HepG2 (cell line): ENCODE results near the gene C19orf47. TPM values are rescaled to one million over a fixed set of nuclear protein-coding genes. Genes with fewer than 3 reads are reported as not detected.

Experiments used
- ATAC-seq: fragments of 200-7000 bp; cut with Tn5 transposase; 3 replicates; pipeline ENCODE4 v1.9.1; 2020; ENCODE audit warnings: mild to moderate bottlenecking, moderate library complexity
- BruUV-seq: library from RNA; stranded (reverse); fragments of 400-500 nt; replicated peaks from 2 replicates; lab custom pipeline; 2021; lab: Mats Ljungman, UMichigan
- CTCF ChIA-PET: fragments of 300-600 bp; formaldehyde crosslinking; extraction: SDS; loops from one replicate; lab custom pipeline; 2021; ENCODE audit warnings: low total read pairs, inconsistent platforms, low intra/inter-chr PET ratio; lab: Yijun Ruan, JAX
- POLR2A ChIA-PET: fragments of 350-600 bp; sonication (Branson Sonifier 250); formaldehyde crosslinking; loops from one replicate; lab custom pipeline; 2020; ENCODE audit warnings: antibody characterized with exemption, inconsistent platforms; lab: Yijun Ruan, JAX
- DNase-seq: peaks from one replicate; pipeline ENCODE4 v3.0.0-alpha.2; 2015; ENCODE audit warnings: low spot score
- FAIRE-seq: peaks from 3 replicates; lab custom pipeline; 2011; peaks lifted over from hg19 to GRCh38; lab: Jason Lieb, UNC
- H2AFZ ChIP-seq: one replicate; pipeline ENCODE4 v1.6.1; 2011; ENCODE audit warnings: low read length, inconsistent platforms
- H3K27ac ChIP-seq: fragments of 300-600 bp; 3 replicates; pipeline ENCODE4 v1.8.0; 2011; ENCODE audit warnings: mixed run types, mild to moderate bottlenecking, mixed read lengths, low read length, inconsistent platforms; ENCODE audit not compliant: insufficient read depth; ENCODE audit errors: extremely low read length
- H3K27me3 ChIP-seq, 2 experiments: fragments of 200-600 bp in 1 of 2; 2 replicates in 1 of 2; 3 replicates in 1 of 2; pipeline versions ENCODE4 v1.6.0 to v1.8.0; 2011; ENCODE audit warnings: low read length in 2 of 2, mild to moderate bottlenecking in 2 of 2, moderate library complexity in 2 of 2, inconsistent platforms in 1 of 2; ENCODE audit not compliant: insufficient read depth in 2 of 2, control insufficient read depth in 1 of 2
- H3K36me3 ChIP-seq, 2 experiments: fragments of 200-600 bp in 1 of 2; replicated peaks in 1 of 2; 2 replicates in 1 of 2; 3 replicates in 1 of 2; pipeline versions ENCODE4 v1.5.1 to v1.8.0; 2011; ENCODE audit warnings: low read length in 2 of 2, inconsistent platforms in 1 of 2; ENCODE audit not compliant: insufficient read depth in 2 of 2, control insufficient read depth in 1 of 2
- H3K4me1 ChIP-seq: 2 replicates; pipeline ENCODE4 v1.5.1; 2012; ENCODE audit warnings: low read length, inconsistent platforms; ENCODE audit not compliant: insufficient read depth
- H3K4me2 ChIP-seq: 2 replicates; pipeline ENCODE4 v1.6.0; 2011; ENCODE audit warnings: low read depth, low read length, inconsistent platforms
- H3K4me3 ChIP-seq, 3 experiments: fragments of 200-600 bp in 1 of 3; sonication (generic), shearing (Covaris generic) in 1 of 3; replicated peaks in 1 of 3; 2 replicates each; pipeline ENCODE4 v1.5.1; 2011 to 2016; ENCODE audit warnings: low read length in 3 of 3, inconsistent platforms in 2 of 3, low read depth in 2 of 3, mild to moderate bottlenecking in 2 of 3, control low read depth in 1 of 3, mixed read lengths in 1 of 3; ENCODE audit not compliant: insufficient read depth in 1 of 3
- H3K79me2 ChIP-seq: one replicate; pipeline ENCODE4 v1.6.1; 2011; ENCODE audit warnings: low read length, inconsistent platforms; ENCODE audit not compliant: insufficient read depth
- H3K9ac ChIP-seq: 2 replicates; pipeline ENCODE4 v1.6.0; 2011; ENCODE audit warnings: mild to moderate bottlenecking, low read depth, low read length, inconsistent platforms; ENCODE audit not compliant: insufficient read depth
- H3K9me3 ChIP-seq: 2 replicates; pipeline ENCODE4 v1.5.1; 2012; ENCODE audit warnings: mild to moderate bottlenecking, low read length
- H4K20me1 ChIP-seq: 2 replicates; pipeline ENCODE4 v1.6.0; 2011; ENCODE audit warnings: inconsistent platforms, mild to moderate bottlenecking, low read length, moderate library complexity; ENCODE audit not compliant: insufficient read depth
- ARNT2 ChIP-seq: sonication (generic); formaldehyde crosslinking; IDR thresholded peaks from 2 replicates; pipeline ENCODE4 v1.8.0; 2022; ENCODE audit warnings: mild to moderate bottlenecking, low read depth, missing genetic modification reagents, moderate library complexity
- ETV6 ChIP-seq: sonication (generic); formaldehyde crosslinking; conservative IDR thresholded peaks from 2 replicates; pipeline ENCODE4 v1.4.0; 2020; ENCODE audit warnings: missing genetic modification reagents
- HNRNPH1 ChIP-seq: fragments of 200-400 bp; formaldehyde crosslinking; optimal IDR thresholded peaks from 2 replicates; pipeline ENCODE3; 2017; ENCODE audit warnings: mild to moderate bottlenecking, low read depth, low read length
- KLF16 ChIP-seq, 2 experiments: sonication (generic) in 1 of 2; formaldehyde crosslinking in 1 of 2; IDR thresholded peaks; 2 replicates each; pipeline versions ENCODE4 v1.6.1 to v1.8.0; 2016 to 2023; ENCODE audit warnings: missing genetic modification reagents in 2 of 2, missing compliant biosample characterization in 1 of 2
- MAZ ChIP-seq, 2 experiments: sonication (generic) in 1 of 2; formaldehyde crosslinking in 1 of 2; IDR thresholded peaks; 2 replicates each; pipeline versions ENCODE4 v1.5.0 to v1.6.1; 2012 to 2020; ENCODE audit warnings: low read depth in 2 of 2, mild to moderate bottlenecking in 2 of 2, borderline replicate concordance in 1 of 2, improper control_type of control experiment in 1 of 2, low read length in 1 of 2, missing genetic modification reagents in 1 of 2, moderate library complexity in 1 of 2
- ONECUT2 ChIP-seq: sonication (generic); formaldehyde crosslinking; IDR thresholded peaks from 2 replicates; pipeline ENCODE4 v1.4.0; 2020; ENCODE audit warnings: missing genetic modification reagents
- REL ChIP-seq: sonication (generic); formaldehyde crosslinking; conservative IDR thresholded peaks from 2 replicates; pipeline ENCODE4 v1.8.0; 2022; ENCODE audit warnings: mild to moderate bottlenecking, missing genetic modification reagents, moderate library complexity
- SIX1 ChIP-seq: sonication (generic); formaldehyde crosslinking; IDR thresholded peaks from 2 replicates; pipeline ENCODE4 v1.4.0; 2020; ENCODE audit warnings: missing genetic modification reagents, borderline replicate concordance
- TOE1 ChIP-seq: sonication (generic); formaldehyde crosslinking; IDR thresholded peaks from 2 replicates; pipeline ENCODE4 v1.4.0; 2020; ENCODE audit warnings: mild to moderate bottlenecking, missing genetic modification reagents
- ZFP1 ChIP-seq: IDR thresholded peaks from 2 replicates; pipeline ENCODE4 v1.6.1; 2016
- ZFP82 ChIP-seq: sonication (generic); formaldehyde crosslinking; IDR thresholded peaks from 2 replicates; pipeline ENCODE4 v1.5.1; 2020; ENCODE audit warnings: mild to moderate bottlenecking, missing genetic modification reagents, borderline replicate concordance
- ZKSCAN8 ChIP-seq: IDR thresholded peaks from 2 replicates; pipeline ENCODE4 v1.6.1; 2016; ENCODE audit warnings: borderline replicate concordance, missing genetic modification reagents, missing compliant biosample characterization
- ZNF264 ChIP-seq: sonication (generic); formaldehyde crosslinking; IDR thresholded peaks from 2 replicates; pipeline ENCODE4 v1.4.0; 2020; ENCODE audit warnings: missing genetic modification reagents
- ZNF335 ChIP-seq: sonication (generic); formaldehyde crosslinking; IDR thresholded peaks from 2 replicates; pipeline ENCODE4 v1.4.0; 2020; ENCODE audit warnings: missing genetic modification reagents
- ZNF432 ChIP-seq: sonication (generic); formaldehyde crosslinking; IDR thresholded peaks from 2 replicates; pipeline ENCODE4 v1.5.0; 2020; ENCODE audit warnings: missing genetic modification reagents, mild to moderate bottlenecking, borderline replicate concordance
- ZNF510 ChIP-seq: sonication (generic); formaldehyde crosslinking; IDR thresholded peaks from 2 replicates; pipeline ENCODE4 v1.4.0; 2020; ENCODE audit warnings: low read depth, mild to moderate bottlenecking, missing genetic modification reagents
- WGBS: methylation state at CpG from one replicate; pipeline ENCODE4 v1.1.6; 2017; ENCODE audit warnings: low lambda C conversion rate; 5-methylcytosine and 5-hydroxymethylcytosine counted together
- in situ Hi-C: cut with HindIII; loops from 2 replicates; pipeline ENCODE4 v1.10.0; 2017; ENCODE audit warnings: low pct_unique_long_range_greater_than_20kb; ENCODE audit not compliant: extremely low pct_ligation_motif_present
- intact Hi-C: fragments of 100-400 bp; cut with micrococcal nuclease; formaldehyde crosslinking; loops from one replicate; pipeline ENCODE4 v1.10.0; 2022; ENCODE audit not compliant: unreplicated experiment
- polyA plus RNA-seq, 8 experiments: library from polyadenylated mRNA; depleted of rRNA in 3 of 8; stranded (reverse) in 7 of 8; unstranded in 1 of 8; fragments of >200 nt; fragmentation: Illumina TruSeq in 4 of 8; extraction: Trizol in 4 of 8; gene quantifications; 2 replicates each; pipeline versions ENCODE4 v1.2.1 to v1.2.3, GENCODE V29; 2011 to 2016; ENCODE audit warnings: low read depth in 4 of 8, missing spikeins in 1 of 8, mixed read lengths in 1 of 8; ENCODE audit not compliant: insufficient read depth in 1 of 8
- total RNA-seq, 5 experiments: library from RNA; depleted of rRNA; stranded (reverse); fragments of >200 nt; fragmentation: Illumina TruSeq; extraction: Trizol; gene quantifications; 2 replicates each; pipeline ENCODE4 v1.2.3, GENCODE V29; 2016; ENCODE audit warnings: low read depth in 1 of 5
- TF ChIP-seq, protein P1 (sequence below): sonication (generic); formaldehyde crosslinking; IDR thresholded peaks from 2 replicates; pipeline ENCODE4 v1.5.0; 2020; ENCODE audit warnings: missing genetic modification reagents
- TF ChIP-seq, protein P2 (sequence below): sonication (generic); formaldehyde crosslinking; IDR thresholded peaks from 2 replicates; pipeline ENCODE4 v1.8.0; 2022; ENCODE audit warnings: mild to moderate bottlenecking, missing genetic modification reagents
- TF ChIP-seq, protein P3 (sequence below): sonication (generic); formaldehyde crosslinking; IDR thresholded peaks from 2 replicates; pipeline ENCODE4 v1.5.1; 2020; ENCODE audit warnings: missing genetic modification reagents, mild to moderate bottlenecking, borderline replicate concordance
- TF ChIP-seq, protein P4 (sequence below): sonication (generic); formaldehyde crosslinking; conservative IDR thresholded peaks from 2 replicates; pipeline ENCODE4 v1.4.0; 2020; ENCODE audit warnings: missing genetic modification reagents

The C19orf47 gene
- total and polyA plus RNA-seq, 2 of the 13 experiments (the other 11 are each of a cell fraction or from before 2014, with no cell fraction given) = 8.1 to 10.6 TPM

DNA sequence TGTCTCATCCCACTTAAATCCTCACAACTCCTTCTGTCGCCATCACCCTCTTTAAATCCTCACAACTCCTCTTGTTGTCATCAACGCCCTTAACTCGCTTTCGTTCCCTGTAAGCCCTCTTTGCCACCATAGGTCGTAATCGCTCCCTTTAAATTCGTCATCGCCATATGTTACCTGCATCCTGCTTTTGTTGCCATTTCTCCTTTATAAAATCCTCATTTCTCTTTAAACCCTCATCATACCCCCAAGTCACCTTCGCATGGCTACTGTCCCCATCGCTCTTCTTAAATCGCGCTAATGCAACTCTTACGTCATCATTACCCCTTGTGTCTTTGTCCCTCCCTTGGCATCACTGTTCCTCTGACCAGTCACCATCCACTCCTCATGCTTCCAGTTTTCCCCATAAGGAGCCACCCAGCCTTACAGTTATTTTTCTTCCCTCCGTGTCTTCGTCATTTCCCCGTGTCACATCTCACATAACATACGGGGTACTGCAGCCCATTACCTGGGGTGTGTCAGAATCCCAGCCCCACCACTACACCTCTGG, 837 bp upstream of the C19orf47 start (continued):
- TF ChIP-seq, protein P1, sequence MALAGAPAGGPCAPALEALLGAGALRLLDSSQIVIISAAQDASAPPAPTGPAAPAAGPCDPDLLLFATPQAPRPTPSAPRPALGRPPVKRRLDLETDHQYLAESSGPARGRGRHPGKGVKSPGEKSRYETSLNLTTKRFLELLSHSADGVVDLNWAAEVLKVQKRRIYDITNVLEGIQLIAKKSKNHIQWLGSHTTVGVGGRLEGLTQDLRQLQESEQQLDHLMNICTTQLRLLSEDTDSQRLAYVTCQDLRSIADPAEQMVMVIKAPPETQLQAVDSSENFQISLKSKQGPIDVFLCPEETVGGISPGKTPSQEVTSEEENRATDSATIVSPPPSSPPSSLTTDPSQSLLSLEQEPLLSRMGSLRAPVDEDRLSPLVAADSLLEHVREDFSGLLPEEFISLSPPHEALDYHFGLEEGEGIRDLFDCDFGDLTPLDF (CRISPR knock-in tag) = no peak
- TF ChIP-seq, protein P2, sequence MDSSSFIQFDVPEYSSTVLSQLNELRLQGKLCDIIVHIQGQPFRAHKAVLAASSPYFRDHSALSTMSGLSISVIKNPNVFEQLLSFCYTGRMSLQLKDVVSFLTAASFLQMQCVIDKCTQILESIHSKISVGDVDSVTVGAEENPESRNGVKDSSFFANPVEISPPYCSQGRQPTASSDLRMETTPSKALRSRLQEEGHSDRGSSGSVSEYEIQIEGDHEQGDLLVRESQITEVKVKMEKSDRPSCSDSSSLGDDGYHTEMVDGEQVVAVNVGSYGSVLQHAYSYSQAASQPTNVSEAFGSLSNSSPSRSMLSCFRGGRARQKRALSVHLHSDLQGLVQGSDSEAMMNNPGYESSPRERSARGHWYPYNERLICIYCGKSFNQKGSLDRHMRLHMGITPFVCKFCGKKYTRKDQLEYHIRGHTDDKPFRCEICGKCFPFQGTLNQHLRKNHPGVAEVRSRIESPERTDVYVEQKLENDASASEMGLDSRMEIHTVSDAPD (CRISPR knock-in tag) = no peak

DNA sequence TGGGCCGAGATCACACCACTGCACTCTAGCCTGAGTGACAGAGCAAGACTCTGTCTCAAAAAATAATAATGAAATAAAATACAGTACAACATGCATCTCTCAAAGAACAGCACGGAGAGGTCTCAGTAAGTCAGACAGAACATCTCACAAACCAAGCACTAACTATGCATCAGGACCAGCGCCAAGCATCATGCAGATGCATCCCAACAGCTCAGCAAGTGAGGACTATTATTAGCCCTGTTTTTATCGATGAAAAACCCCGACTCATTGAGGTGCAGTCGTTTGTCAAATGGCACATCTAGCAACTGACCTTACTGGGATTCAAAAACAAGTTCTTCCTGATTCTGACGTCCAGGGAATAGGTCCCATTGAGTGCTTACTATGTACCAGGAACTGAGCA, 3.8 kb downstream of the C19orf47 start:
- CTCF ChIA-PET = no interaction called here
- 90% methylated on average over 7 of the region's 7 CpGs for WGBS
- POLR2A ChIA-PET = no interaction called here
- no peak for TF ChIP-seq MAZ (IDR thresholded peaks at IDR 0.05; ENCODE audit: borderline replicate concordance, low read depth, low read length)
- no peak for TF ChIP-seq MAZ (CRISPR knock-in tag; IDR thresholded peaks at IDR 0.05; ENCODE audit: low read depth)
- TF ChIP-seq ZNF335 (CRISPR knock-in tag) = no peak
- no peak for TF ChIP-seq ONECUT2 (CRISPR knock-in tag)
- TF ChIP-seq ZNF510 (CRISPR knock-in tag) = no peak
- TF ChIP-seq ETV6 (CRISPR knock-in tag) = no peak
- no peak for TF ChIP-seq ZFP1 (CRISPR knock-in tag)
- TF ChIP-seq ZNF264 (CRISPR knock-in tag) = no peak
- no peak for TF ChIP-seq ZFP82 (CRISPR knock-in tag)
- no peak for TF ChIP-seq ZNF432 (CRISPR knock-in tag)
- TF ChIP-seq REL (CRISPR knock-in tag) = no peak
- no peak for TF ChIP-seq ARNT2 (CRISPR knock-in tag)
- TF ChIP-seq, protein P3, sequence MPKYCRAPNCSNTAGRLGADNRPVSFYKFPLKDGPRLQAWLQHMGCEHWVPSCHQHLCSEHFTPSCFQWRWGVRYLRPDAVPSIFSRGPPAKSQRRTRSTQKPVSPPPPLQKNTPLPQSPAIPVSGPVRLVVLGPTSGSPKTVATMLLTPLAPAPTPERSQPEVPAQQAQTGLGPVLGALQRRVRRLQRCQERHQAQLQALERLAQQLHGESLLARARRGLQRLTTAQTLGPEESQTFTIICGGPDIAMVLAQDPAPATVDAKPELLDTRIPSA (CRISPR knock-in tag) = no peak
- no peak for TF ChIP-seq HNRNPH1
- TF ChIP-seq, protein P4, sequence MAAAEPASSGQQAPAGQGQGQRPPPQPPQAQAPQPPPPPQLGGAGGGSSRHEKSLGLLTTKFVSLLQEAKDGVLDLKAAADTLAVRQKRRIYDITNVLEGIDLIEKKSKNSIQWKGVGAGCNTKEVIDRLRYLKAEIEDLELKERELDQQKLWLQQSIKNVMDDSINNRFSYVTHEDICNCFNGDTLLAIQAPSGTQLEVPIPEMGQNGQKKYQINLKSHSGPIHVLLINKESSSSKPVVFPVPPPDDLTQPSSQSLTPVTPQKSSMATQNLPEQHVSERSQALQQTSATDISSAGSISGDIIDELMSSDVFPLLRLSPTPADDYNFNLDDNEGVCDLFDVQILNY = no peak
- TF ChIP-seq KLF16 (CRISPR knock-in tag; IDR thresholded peaks at IDR 0.05) = no peak
- TF ChIP-seq ZKSCAN8 (CRISPR knock-in tag) = no peak
- no peak for TF ChIP-seq TOE1
- TF ChIP-seq SIX1 = no peak

More for the DNA sequence above, 3.8 kb downstream of the C19orf47 start:
- H3K9ac ChIP-seq = no peak overlapping the region
- H3K4me2 ChIP-seq = no peak overlapping the region
- no peak overlapping the region for H3K27ac ChIP-seq
- peaks cover 20% of the 10 kb centered on the region for H3K79me2 ChIP-seq
- intact Hi-C loops (loop anchor here (10.0 kb wide), 1 partner anchor 80 kb away; the partner anchor contains the start of gene SERTAD1), in situ Hi-C loops (no loop called here)
- BruUV-seq = no TSS peak
- no peak for ATAC-seq
- no peaks in the 10 kb centered on the region; a peak in 1 of 5 replicates for H3K27me3 ChIP-seq
- H3K9me3 ChIP-seq = no peaks in the 10 kb centered on the region
- H3K4me1 ChIP-seq = peaks cover 12% of the 10 kb centered on the region
- no peak for DNase-seq
- H3K36me3 ChIP-seq = no peaks in the 10 kb centered on the region; a peak in 1 of 5 replicates
- H3K4me3 ChIP-seq = no peak overlapping the region
- H4K20me1 ChIP-seq = no peaks in the 10 kb centered on the region; the same call in 1 of the 2 replicates
- FAIRE-seq = no peak
- no peak overlapping the region for H2AFZ ChIP-seq
